ENCODE measurements around the gene METTL13.

METTL13 gene

DNA sequence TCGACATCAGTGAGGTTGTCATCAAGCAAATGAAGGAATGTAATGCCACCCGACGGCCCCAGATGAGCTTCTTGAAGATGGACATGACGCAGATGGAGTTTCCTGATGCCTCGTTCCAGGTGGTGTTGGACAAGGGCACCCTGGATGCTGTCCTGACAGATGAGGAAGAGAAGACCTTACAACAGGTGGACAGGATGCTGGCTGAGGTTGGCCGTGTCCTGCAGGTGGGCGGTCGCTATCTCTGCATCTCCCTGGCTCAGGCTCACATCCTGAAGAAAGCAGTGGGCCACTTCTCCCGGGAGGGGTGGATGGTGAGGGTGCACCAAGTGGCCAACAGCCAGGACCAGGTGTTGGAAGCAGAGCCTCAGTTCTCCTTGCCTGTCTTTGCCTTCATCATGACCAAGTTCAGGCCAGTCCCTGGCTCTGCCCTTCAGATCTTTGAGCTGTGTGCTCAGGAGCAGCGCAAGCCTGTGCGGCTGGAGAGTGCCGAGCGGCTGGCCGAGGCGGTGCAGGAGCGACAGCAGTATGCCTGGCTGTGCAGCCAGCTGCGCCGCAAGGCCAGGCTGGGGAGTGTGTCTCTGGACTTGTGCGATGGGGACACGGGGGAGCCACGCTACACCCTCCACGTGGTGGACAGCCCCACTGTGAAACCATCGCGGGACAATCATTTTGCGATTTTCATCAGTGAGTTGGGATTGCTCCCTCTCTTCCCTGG is 2.5 kb downstream of the METTL13 start:
- no peak overlapping the region for H3K9ac ChIP-seq (ENCODE audit: low read length)
- no peaks in the 10 kb centered on the region for H3K9me3 ChIP-seq (ENCODE audit: low read length)
- TF ChIP-seq EZH2 (IDR thresholded peaks at IDR 0.05; ENCODE audit: borderline replicate concordance, low read length), result no peak
- TF ChIP-seq CTCF (IDR thresholded peaks at IDR 0.05; ENCODE audit: low read length), result no peak
- H3K79me2 ChIP-seq (ENCODE audit: insufficient read depth, low read length), result no peaks in the 10 kb centered on the region
- H3K4me2 ChIP-seq (ENCODE audit: low read length), result peak overlapping the region; percentile 49; the same call in 1 of the 2 replicates
- H3K27ac ChIP-seq (ENCODE audit: low read depth, low read length, poor library complexity, severe bottlenecking), result no peak overlapping the region
- H3F3A ChIP-seq (ENCODE audit: insufficient read depth, low read length), result no peaks in the 10 kb centered on the region
- H3K9me2 ChIP-seq (ENCODE audit: low read depth, low read length), result no peaks in the 10 kb centered on the region
- H2AFZ ChIP-seq (ENCODE audit: low read length), result no peak overlapping the region
- H3K4me1 ChIP-seq (ENCODE audit: insufficient read depth, low read length, severe bottlenecking), result peaks cover 47% of the 10 kb centered on the region
- H3K36me3 ChIP-seq (ENCODE audit: insufficient read depth, low read length), result peaks cover 52% of the 10 kb centered on the region
- no peak overlapping the region for H3K4me3 ChIP-seq (ENCODE audit: low read depth, low read length, poor library complexity, severe bottlenecking)
- H4K20me1 ChIP-seq (ENCODE audit: insufficient read depth, low read length), result no peaks in the 10 kb centered on the region
- no peaks in the 10 kb centered on the region for H3K27me3 ChIP-seq (ENCODE audit: insufficient read depth, low read length)

DNA sequence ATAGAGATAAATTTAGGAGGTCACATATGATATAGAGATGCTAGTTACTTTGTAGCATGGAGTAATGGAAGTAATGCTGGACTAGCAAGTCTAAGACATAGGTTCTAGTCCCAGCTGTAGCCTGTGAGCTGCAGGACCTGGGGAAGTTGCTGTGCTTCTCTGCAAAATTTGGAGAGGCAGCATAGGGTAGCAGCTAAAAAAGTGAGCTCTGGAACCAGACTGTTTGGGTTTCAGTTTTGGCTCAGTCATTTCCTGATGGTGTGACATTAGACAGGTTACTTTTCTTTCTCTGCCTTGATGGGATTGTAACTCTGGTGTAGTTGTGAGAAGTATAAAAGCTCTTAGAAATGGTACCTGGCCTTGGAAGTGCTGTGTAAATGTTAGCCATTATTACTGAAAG is 3.3 kb downstream of the METTL13 start:
- peak overlapping the region; percentile 9 for H3K4me3 ChIP-seq (ENCODE audit: low read depth, low read length, poor library complexity, severe bottlenecking)
- H3K36me3 ChIP-seq (ENCODE audit: insufficient read depth, low read length), result peaks cover 60% of the 10 kb centered on the region
- H3K79me2 ChIP-seq (ENCODE audit: insufficient read depth, low read length), result no peaks in the 10 kb centered on the region
- H2AFZ ChIP-seq (ENCODE audit: low read length), result no peak overlapping the region
- H3K4me1 ChIP-seq (ENCODE audit: insufficient read depth, low read length, severe bottlenecking), result peaks cover 47% of the 10 kb centered on the region
- no peak overlapping the region; the same call in 1 of the 2 replicates for H3K9ac ChIP-seq (ENCODE audit: low read length)
- no peaks in the 10 kb centered on the region for H3K9me3 ChIP-seq (ENCODE audit: low read length)
- H4K20me1 ChIP-seq (ENCODE audit: insufficient read depth, low read length), result no peaks in the 10 kb centered on the region
- H3K4me2 ChIP-seq (ENCODE audit: low read length), result peak overlapping the region; percentile 49
- H3K27ac ChIP-seq (ENCODE audit: low read depth, low read length, poor library complexity, severe bottlenecking), result no peak overlapping the region
- H3K27me3 ChIP-seq (ENCODE audit: insufficient read depth, low read length), result no peaks in the 10 kb centered on the region
- H3K9me2 ChIP-seq (ENCODE audit: low read depth, low read length), result no peaks in the 10 kb centered on the region
- H3F3A ChIP-seq (ENCODE audit: insufficient read depth, low read length), result no peaks in the 10 kb centered on the region
- TF ChIP-seq EZH2 (IDR thresholded peaks at IDR 0.05; ENCODE audit: borderline replicate concordance, low read length), result no peak
- no peak for TF ChIP-seq CTCF (IDR thresholded peaks at IDR 0.05; ENCODE audit: low read length)

DNA sequence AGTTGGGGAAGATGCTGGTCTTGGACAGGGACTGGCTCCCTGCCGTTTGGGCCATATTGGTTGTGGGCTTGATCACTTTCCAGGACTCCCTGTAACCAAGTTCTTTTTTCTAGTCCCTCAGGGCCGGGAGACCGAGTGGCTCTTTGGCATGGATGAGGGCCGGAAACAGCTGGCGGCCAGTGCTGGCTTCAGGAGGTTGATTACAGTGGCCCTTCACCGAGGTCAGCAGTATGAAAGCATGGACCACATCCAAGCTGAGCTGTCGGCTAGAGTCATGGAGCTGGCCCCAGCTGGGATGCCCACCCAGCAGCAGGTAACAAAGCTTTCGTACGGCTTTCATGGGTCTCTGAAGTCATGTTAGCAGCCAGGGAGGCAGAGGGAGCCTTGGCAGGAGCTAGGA is 4.3 kb downstream of the METTL13 start:
- H4K20me1 ChIP-seq (ENCODE audit: insufficient read depth, low read length), result no peaks in the 10 kb centered on the region
- H3K36me3 ChIP-seq (ENCODE audit: insufficient read depth, low read length), result peaks cover 70% of the 10 kb centered on the region
- peak overlapping the region; percentile 49; the same call in 1 of the 2 replicates for H3K4me2 ChIP-seq (ENCODE audit: low read length)
- H2AFZ ChIP-seq (ENCODE audit: low read length), result no peak overlapping the region
- no peak overlapping the region for H3K9ac ChIP-seq (ENCODE audit: low read length)
- no peaks in the 10 kb centered on the region for H3K27me3 ChIP-seq (ENCODE audit: insufficient read depth, low read length)
- H3K4me3 ChIP-seq (ENCODE audit: low read depth, low read length, poor library complexity, severe bottlenecking), result no peak overlapping the region
- no peaks in the 10 kb centered on the region for H3K9me2 ChIP-seq (ENCODE audit: low read depth, low read length)
- no peaks in the 10 kb centered on the region for H3F3A ChIP-seq (ENCODE audit: insufficient read depth, low read length)
- H3K27ac ChIP-seq (ENCODE audit: low read depth, low read length, poor library complexity, severe bottlenecking), result no peak overlapping the region
- H3K9me3 ChIP-seq (ENCODE audit: low read length), result no peaks in the 10 kb centered on the region
- peaks cover 40% of the 10 kb centered on the region for H3K4me1 ChIP-seq (ENCODE audit: insufficient read depth, low read length, severe bottlenecking)
- no peaks in the 10 kb centered on the region for H3K79me2 ChIP-seq (ENCODE audit: insufficient read depth, low read length)
- TF ChIP-seq CTCF (IDR thresholded peaks at IDR 0.05; ENCODE audit: low read length) (no peak), EZH2 (IDR thresholded peaks at IDR 0.05; ENCODE audit: borderline replicate concordance, low read length) (no peak)

Data from OCI-LY1 (cell line).